Measurements from ENCODE around the gene MDP1. TPM values are rescaled to one million over a fixed set of nuclear protein-coding genes. Genes with fewer than 3 reads are reported as not detected.

The MDP1 gene
- total RNA-seq, 2 experiments from 2014 or later: 23.2 to 26.6 TPM

DNA sequence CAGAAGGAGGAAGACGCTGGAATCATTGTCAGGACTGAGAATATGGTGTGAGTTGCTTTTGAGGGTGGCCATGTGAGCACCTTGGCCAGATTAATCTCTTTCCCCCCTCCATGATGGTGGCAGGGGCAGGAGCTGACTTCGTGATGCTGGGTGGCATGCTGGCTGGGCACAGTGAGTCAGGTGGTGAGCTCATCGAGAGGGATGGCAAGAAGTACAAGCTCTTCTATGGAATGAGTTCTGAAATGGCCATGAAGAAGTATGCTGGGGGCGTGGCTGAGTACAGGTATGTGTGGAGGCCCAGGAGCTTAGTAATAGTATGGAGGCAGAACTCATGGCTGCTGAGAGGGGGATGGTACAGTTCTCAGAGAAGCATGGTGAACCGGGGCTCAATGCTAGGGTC is 22.3 kb upstream of the MDP1 start:
- CTCF ChIA-PET (ENCODE audit: unreplicated experiment): no interaction called here
- H3K4me2 ChIP-seq (ENCODE audit: low read length): no peak overlapping the region
- peaks cover 73% of the 10 kb centered on the region for H3K36me3 ChIP-seq (ENCODE audit: insufficient read depth, low read length)
- no peaks in the 10 kb centered on the region for H3K9me2 ChIP-seq (ENCODE audit: insufficient read depth, low read length)
- no peak for DNase-seq (ENCODE audit: low spot score)
- H3K9me3 ChIP-seq (ENCODE audit: low read length): no peaks in the 10 kb centered on the region
- TF ChIP-seq EZH2phosphoT487 (IDR thresholded peaks at IDR 0.05; ENCODE audit: borderline replicate concordance, low read depth, low read length): no peak
- TF ChIP-seq, protein P1, sequence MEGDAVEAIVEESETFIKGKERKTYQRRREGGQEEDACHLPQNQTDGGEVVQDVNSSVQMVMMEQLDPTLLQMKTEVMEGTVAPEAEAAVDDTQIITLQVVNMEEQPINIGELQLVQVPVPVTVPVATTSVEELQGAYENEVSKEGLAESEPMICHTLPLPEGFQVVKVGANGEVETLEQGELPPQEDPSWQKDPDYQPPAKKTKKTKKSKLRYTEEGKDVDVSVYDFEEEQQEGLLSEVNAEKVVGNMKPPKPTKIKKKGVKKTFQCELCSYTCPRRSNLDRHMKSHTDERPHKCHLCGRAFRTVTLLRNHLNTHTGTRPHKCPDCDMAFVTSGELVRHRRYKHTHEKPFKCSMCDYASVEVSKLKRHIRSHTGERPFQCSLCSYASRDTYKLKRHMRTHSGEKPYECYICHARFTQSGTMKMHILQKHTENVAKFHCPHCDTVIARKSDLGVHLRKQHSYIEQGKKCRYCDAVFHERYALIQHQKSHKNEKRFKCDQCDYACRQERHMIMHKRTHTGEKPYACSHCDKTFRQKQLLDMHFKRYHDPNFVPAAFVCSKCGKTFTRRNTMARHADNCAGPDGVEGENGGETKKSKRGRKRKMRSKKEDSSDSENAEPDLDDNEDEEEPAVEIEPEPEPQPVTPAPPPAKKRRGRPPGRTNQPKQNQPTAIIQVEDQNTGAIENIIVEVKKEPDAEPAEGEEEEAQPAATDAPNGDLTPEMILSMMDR (conservative IDR thresholded peaks at IDR 0.05; ENCODE audit: low read length): no peak
- intact Hi-C loops (cut with micrococcal nuclease; ENCODE audit: unreplicated experiment): no loop called here
- peaks cover 38% of the 10 kb centered on the region for H3K4me1 ChIP-seq (ENCODE audit: insufficient read depth, low read length, poor library complexity, severe bottlenecking)
- POLR2A ChIA-PET: interaction anchor here (1.9 kb wide), 1 partner anchor 42 kb away, joined by 5 read pairs; no protein-coding TSS in a partner anchor
- H3K4me3 ChIP-seq (ENCODE audit: low read depth, low read length, poor library complexity, severe bottlenecking): no peak overlapping the region
- no peak overlapping the region for H2AFZ ChIP-seq (ENCODE audit: low read length)
- BruUV-seq (replicated peaks): no TSS peak
- no peak overlapping the region for H3K27ac ChIP-seq (ENCODE audit: low read depth, low read length, poor library complexity, severe bottlenecking)
- peaks cover 30% of the 10 kb centered on the region; the same call in 1 of the 2 replicates for H3K79me2 ChIP-seq (ENCODE audit: insufficient read depth, low read depth, low read length)
- no peaks in the 10 kb centered on the region for H4K20me1 ChIP-seq (ENCODE audit: insufficient read depth, low read length)

DNA sequence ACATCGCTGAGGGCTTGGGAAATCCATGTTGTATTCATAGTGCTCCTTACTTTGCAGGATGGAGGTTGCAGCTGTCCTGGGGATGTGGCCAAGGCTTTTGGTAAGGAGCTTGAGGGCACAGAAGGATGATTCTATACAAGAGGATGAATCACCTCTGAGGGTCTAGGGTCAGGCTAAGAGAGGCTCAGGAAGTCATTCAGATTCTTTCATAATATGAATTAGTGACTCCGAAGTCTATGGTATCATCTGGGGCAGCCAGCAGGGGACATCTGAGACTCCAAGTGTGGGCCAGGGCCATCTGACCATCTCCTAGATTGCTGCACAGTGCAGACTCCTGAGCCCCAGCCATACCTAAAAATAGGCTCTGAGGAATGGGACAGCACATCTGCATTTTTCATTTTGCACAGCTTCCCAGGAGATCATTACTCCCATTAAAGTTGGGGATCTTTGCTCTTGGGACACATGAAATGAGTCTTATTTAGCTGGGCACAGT is 21.6 kb upstream of the MDP1 start:
- H3K36me3 ChIP-seq (ENCODE audit: insufficient read depth, low read length): peaks cover 73% of the 10 kb centered on the region
- H3K4me2 ChIP-seq (ENCODE audit: low read length): no peak overlapping the region
- TF ChIP-seq, protein P1 (conservative IDR thresholded peaks at IDR 0.05; ENCODE audit: low read length): no peak
- TF ChIP-seq EZH2phosphoT487 (IDR thresholded peaks at IDR 0.05; ENCODE audit: borderline replicate concordance, low read depth, low read length): no peak
- H3K4me3 ChIP-seq (ENCODE audit: low read depth, low read length, poor library complexity, severe bottlenecking): no peak overlapping the region
- H3K4me1 ChIP-seq (ENCODE audit: insufficient read depth, low read length, poor library complexity, severe bottlenecking): peaks cover 38% of the 10 kb centered on the region
- no peak for DNase-seq (ENCODE audit: low spot score)
- CTCF ChIA-PET (ENCODE audit: unreplicated experiment): no interaction called here
- intact Hi-C loops (cut with micrococcal nuclease; ENCODE audit: unreplicated experiment): no loop called here
- H3K9me2 ChIP-seq (ENCODE audit: insufficient read depth, low read length): no peaks in the 10 kb centered on the region
- no peaks in the 10 kb centered on the region for H4K20me1 ChIP-seq (ENCODE audit: insufficient read depth, low read length)
- H2AFZ ChIP-seq (ENCODE audit: low read length): no peak overlapping the region
- BruUV-seq (replicated peaks): no TSS peak
- no peaks in the 10 kb centered on the region for H3K9me3 ChIP-seq (ENCODE audit: low read length)
- H3K79me2 ChIP-seq (ENCODE audit: insufficient read depth, low read depth, low read length): peaks cover 32% of the 10 kb centered on the region; the same call in 1 of the 2 replicates
- no peak overlapping the region for H3K27ac ChIP-seq (ENCODE audit: low read depth, low read length, poor library complexity, severe bottlenecking)
- POLR2A ChIA-PET: interaction anchor here (1.9 kb wide), 1 partner anchor 41 kb away, joined by 5 read pairs; no protein-coding TSS in a partner anchor

DNA sequence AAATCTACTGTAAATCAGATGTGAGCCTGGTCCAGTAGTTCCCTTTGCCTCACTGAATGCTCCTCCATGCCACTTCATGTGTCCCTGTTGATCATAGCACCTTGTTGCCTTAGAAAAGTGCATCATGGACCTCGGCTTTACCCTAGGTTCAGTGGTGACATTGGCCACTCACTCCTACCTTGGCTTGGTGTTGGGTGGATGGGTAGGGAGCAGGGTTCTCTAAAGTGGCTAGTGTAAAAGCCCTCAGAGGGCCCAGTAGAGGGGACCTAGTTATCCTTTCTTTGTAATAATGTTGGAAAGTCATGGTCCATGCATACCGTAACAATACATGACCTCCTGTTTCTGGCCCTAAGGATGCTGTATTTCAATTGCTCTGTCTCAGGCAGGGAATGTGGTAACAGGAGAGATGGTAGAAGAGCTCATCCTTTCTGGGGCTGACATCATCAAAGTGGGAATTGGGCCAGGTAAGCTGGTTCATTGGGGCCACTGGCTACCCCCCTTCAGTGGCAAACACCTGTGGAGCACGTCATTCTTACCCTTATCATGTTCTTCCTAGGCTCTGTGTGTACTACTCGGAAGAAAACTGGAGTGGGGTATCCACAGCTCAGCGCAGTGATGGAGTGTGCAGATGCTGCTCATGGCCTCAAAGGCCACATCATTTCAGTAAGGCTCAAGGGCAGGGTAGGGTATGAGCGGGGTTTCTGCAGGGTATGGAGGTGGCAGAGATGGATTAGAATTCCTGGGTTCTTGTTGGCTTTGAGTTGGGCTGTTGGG is 21.0 kb upstream of the MDP1 start:
- intact Hi-C loops (cut with micrococcal nuclease; ENCODE audit: unreplicated experiment): no loop called here
- Histone ChIP-seq H3K27ac (ENCODE audit: low read depth, low read length, poor library complexity, severe bottlenecking) (no peak overlapping the region), H3K36me3 (ENCODE audit: insufficient read depth, low read length) (peaks cover 73% of the 10 kb centered on the region), H3K4me2 (ENCODE audit: low read length) (no peak overlapping the region), H3K4me3 (ENCODE audit: low read depth, low read length, poor library complexity, severe bottlenecking) (no peak overlapping the region), H4K20me1 (ENCODE audit: insufficient read depth, low read length) (no peaks in the 10 kb centered on the region), H2AFZ (ENCODE audit: low read length) (no peak overlapping the region), H3K9me3 (ENCODE audit: low read length) (no peaks in the 10 kb centered on the region), H3K79me2 (ENCODE audit: insufficient read depth, low read depth, low read length) (peaks cover 32% of the 10 kb centered on the region; the same call in 1 of the 2 replicates), H3K4me1 (ENCODE audit: insufficient read depth, low read length, poor library complexity, severe bottlenecking) (peaks cover 38% of the 10 kb centered on the region), H3K9me2 (ENCODE audit: insufficient read depth, low read length) (no peaks in the 10 kb centered on the region)
- TF ChIP-seq, protein P1 (conservative IDR thresholded peaks at IDR 0.05; ENCODE audit: low read length): no peak
- TF ChIP-seq EZH2phosphoT487 (IDR thresholded peaks at IDR 0.05; ENCODE audit: borderline replicate concordance, low read depth, low read length): no peak
- ChIA-PET POLR2A (interaction anchor here (0.7 to 1.9 kb wide), 2 partner anchors 41 to 61 kb away, joined by 3 to 5 read pairs; no protein-coding TSS in a partner anchor), CTCF (ENCODE audit: unreplicated experiment) (no interaction called here)
- DNase-seq (ENCODE audit: low spot score): no peak
- BruUV-seq (replicated peaks): no TSS peak

All from OCI-LY7 (cell line).